ENCODE data around the gene MRPS22. TPM values are rescaled to one million over a fixed set of nuclear protein-coding genes. Genes with fewer than 3 reads are reported as not detected.

Gene MRPS22
- total RNA-seq, 1 experiment from 2014 or later: 39.9 TPM

DNA sequence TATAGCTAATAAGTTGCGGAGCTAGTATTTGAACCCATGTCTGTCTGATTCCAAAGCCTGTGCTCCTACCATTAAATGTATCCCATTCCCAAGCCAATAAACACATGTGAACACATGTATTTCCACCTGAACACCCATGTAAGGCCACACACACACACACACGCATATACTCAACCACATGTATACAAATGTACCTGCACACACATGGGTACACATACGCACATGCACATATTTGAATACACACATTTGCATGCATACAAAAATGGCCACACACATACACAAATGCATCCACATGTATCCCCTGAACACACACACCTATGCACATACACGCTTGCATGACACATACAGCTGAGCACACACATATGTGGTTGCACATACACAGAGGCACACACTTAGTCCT, 5.4 kb upstream of the MRPS22 start:
- Histone ChIP-seq H3K36me3 (ENCODE audit: insufficient read depth, low read length) (no peaks in the 10 kb centered on the region), H3K9me2 (replicated peaks; ENCODE audit: insufficient read depth, low read length) (0 out of 2 replicates have a peak, but pooled peaks cover 6% of the 10 kb centered on the region), H2AFZ (ENCODE audit: low read length) (no peak overlapping the region), H3K79me2 (ENCODE audit: low read length) (no peaks in the 10 kb centered on the region), H3K4me2 (ENCODE audit: low read depth, low read length, poor library complexity, severe bottlenecking) (no peak overlapping the region), H3K27ac (ENCODE audit: low read length) (no peak overlapping the region), H3K4me3 (ENCODE audit: low read length) (no peak overlapping the region), H3K4me1 (ENCODE audit: low read length) (no peaks in the 10 kb centered on the region), H4K20me1 (ENCODE audit: insufficient read depth, low read depth, low read length) (no peaks in the 10 kb centered on the region), H3K9me3 (ENCODE audit: low read length) (no peaks in the 10 kb centered on the region), H3K27me3 (ENCODE audit: low read length) (no peaks in the 10 kb centered on the region), H3K9ac (ENCODE audit: low read length) (no peak overlapping the region)
- DNase-seq: no peak

DNA sequence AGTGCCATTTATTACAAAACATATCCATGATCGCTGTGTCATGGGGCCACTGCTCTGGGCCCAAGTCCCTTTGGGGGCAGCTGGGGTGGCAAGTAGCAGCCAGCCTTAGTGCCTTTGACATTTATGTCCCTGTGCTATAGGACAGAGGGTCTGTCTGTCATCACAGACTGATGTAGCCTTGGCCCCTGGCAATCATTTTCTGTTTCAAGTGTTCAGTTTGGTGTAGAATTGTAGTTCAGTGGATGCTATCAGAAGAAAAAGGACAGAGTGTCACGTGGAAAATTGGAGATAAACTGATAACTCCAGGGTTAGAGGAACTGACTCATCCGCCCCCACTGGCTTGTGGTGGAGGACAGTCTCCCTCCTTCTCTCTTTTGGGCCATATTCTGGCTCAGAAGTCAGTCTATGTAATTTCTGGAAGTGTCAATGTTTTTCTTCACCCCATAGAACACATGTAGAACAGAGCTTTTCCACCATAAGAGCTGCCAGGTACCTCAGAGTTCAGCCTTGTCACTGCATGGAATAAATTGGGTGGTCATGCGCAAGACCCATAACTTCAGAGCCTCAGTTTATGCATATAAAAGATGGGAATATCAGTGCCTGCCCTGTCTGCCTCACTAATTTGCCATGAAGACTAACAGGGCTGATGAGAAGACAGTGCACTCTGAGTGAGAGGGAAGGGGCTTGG, 4.5 kb upstream of the MRPS22 start:
- Histone ChIP-seq H3K27me3 (ENCODE audit: low read length) (no peaks in the 10 kb centered on the region), H3K79me2 (ENCODE audit: low read length) (peaks cover 5% of the 10 kb centered on the region), H3K4me1 (ENCODE audit: low read length) (no peaks in the 10 kb centered on the region), H3K36me3 (ENCODE audit: insufficient read depth, low read length) (no peaks in the 10 kb centered on the region), H3K9ac (ENCODE audit: low read length) (no peak overlapping the region), H3K27ac (ENCODE audit: low read length) (no peak overlapping the region), H3K9me2 (replicated peaks; ENCODE audit: insufficient read depth, low read length) (0 out of 2 replicates have a peak, but pooled peaks cover 6% of the 10 kb centered on the region), H2AFZ (ENCODE audit: low read length) (no peak overlapping the region), H3K9me3 (ENCODE audit: low read length) (no peaks in the 10 kb centered on the region), H4K20me1 (ENCODE audit: insufficient read depth, low read depth, low read length) (no peaks in the 10 kb centered on the region), H3K4me2 (ENCODE audit: low read depth, low read length, poor library complexity, severe bottlenecking) (no peak overlapping the region), H3K4me3 (ENCODE audit: low read length) (no peak overlapping the region)
- no peak for DNase-seq

DNA sequence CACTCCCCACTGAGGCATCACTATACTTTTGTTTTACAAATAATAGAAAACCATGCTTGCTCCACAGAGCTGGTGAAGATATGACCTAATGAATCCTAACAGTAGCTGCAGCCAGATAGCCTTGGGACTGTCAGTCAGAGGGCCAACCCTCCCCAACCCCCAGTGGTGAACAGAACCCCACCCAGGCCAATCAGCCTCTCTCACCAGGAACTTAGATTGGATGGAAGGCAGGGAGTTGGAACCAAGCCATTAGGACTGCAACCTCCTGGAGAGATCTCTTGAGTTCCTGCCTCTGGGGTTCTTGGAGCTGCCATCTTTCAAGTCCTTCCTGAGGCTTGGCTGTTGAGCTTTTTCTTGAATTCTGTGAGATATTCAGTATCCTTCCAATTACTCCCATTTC, 3.0 kb upstream of the MRPS22 start:
- H3K27ac ChIP-seq (ENCODE audit: low read length): no peak overlapping the region
- H3K9ac ChIP-seq (ENCODE audit: low read length): no peak overlapping the region
- no peaks in the 10 kb centered on the region for H3K27me3 ChIP-seq (ENCODE audit: low read length)
- H3K79me2 ChIP-seq (ENCODE audit: low read length): peaks cover 19% of the 10 kb centered on the region
- no peak overlapping the region for H2AFZ ChIP-seq (ENCODE audit: low read length)
- H3K4me2 ChIP-seq (ENCODE audit: low read depth, low read length, poor library complexity, severe bottlenecking): no peak overlapping the region
- no peaks in the 10 kb centered on the region for H3K9me3 ChIP-seq (ENCODE audit: low read length)
- H3K36me3 ChIP-seq (ENCODE audit: insufficient read depth, low read length): no peaks in the 10 kb centered on the region
- H4K20me1 ChIP-seq (ENCODE audit: insufficient read depth, low read depth, low read length): no peaks in the 10 kb centered on the region
- no peak for DNase-seq
- H3K4me3 ChIP-seq (ENCODE audit: low read length): no peak overlapping the region
- H3K9me2 ChIP-seq (replicated peaks; ENCODE audit: insufficient read depth, low read length): 0 out of 2 replicates have a peak, but pooled peaks cover 6% of the 10 kb centered on the region
- peaks cover 13% of the 10 kb centered on the region for H3K4me1 ChIP-seq (ENCODE audit: low read length)

DNA sequence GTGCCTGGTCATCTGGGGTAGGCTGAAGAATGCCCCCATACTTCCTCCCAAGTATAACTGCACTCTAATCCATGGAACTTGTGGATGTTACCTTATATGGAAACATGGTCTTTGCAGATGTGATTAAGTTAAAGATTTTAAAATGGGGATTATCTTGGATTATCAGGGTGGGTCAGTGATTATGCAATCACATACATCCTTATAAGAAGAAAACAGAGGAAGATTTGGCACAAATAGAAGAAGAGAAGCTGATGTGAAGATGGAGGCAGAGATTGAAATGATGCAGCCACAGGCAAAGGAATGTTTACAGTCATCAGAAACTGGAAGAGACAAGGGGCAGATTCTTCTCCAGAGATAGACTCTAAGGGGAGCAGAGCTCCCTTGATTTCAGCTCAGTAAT, 1.8 kb upstream of the MRPS22 start:
- no peaks in the 10 kb centered on the region for H3K36me3 ChIP-seq (ENCODE audit: insufficient read depth, low read length)
- H3K27me3 ChIP-seq (ENCODE audit: low read length): no peaks in the 10 kb centered on the region
- no peak overlapping the region for H3K4me2 ChIP-seq (ENCODE audit: low read depth, low read length, poor library complexity, severe bottlenecking)
- no peak overlapping the region for H2AFZ ChIP-seq (ENCODE audit: low read length)
- no peaks in the 10 kb centered on the region for H4K20me1 ChIP-seq (ENCODE audit: insufficient read depth, low read depth, low read length)
- H3K4me3 ChIP-seq (ENCODE audit: low read length): no peak overlapping the region
- no peak overlapping the region for H3K27ac ChIP-seq (ENCODE audit: low read length)
- H3K4me1 ChIP-seq (ENCODE audit: low read length): peaks cover 14% of the 10 kb centered on the region
- DNase-seq: no peak
- no peaks in the 10 kb centered on the region for H3K9me3 ChIP-seq (ENCODE audit: low read length)
- H3K9ac ChIP-seq (ENCODE audit: low read length): no peak overlapping the region
- 0 out of 2 replicates have a peak, but pooled peaks cover 6% of the 10 kb centered on the region for H3K9me2 ChIP-seq (replicated peaks; ENCODE audit: insufficient read depth, low read length)
- H3K79me2 ChIP-seq (ENCODE audit: low read length): peaks cover 32% of the 10 kb centered on the region

DNA sequence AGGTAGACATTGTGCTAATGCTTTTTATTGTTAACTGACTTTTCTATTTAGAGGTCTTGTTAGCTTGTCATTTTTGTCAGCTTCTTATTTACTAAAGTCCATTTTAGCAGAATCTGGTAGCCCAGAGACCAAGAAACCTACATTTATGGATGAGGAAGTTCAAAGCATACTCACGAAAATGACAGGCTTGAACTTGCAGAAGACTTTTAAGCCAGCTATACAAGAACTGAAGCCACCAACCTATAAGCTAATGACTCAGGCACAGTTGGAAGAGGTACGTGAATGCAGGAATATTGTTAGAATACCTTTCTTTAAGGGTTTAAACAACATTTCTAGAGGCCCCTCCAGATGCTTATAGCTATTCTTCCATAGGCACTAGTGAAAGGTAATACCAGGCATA, 3.0 kb downstream of the MRPS22 start:
- Histone ChIP-seq H2AFZ (ENCODE audit: low read length) (no peak overlapping the region), H3K27ac (ENCODE audit: low read length) (no peak overlapping the region), H3K27me3 (ENCODE audit: low read length) (no peaks in the 10 kb centered on the region), H3K9me3 (ENCODE audit: low read length) (no peaks in the 10 kb centered on the region), H3K79me2 (ENCODE audit: low read length) (peaks cover 41% of the 10 kb centered on the region), H3K4me3 (ENCODE audit: low read length) (no peak overlapping the region), H3K4me1 (ENCODE audit: low read length) (peaks cover 14% of the 10 kb centered on the region), H3K36me3 (ENCODE audit: insufficient read depth, low read length) (peaks cover 25% of the 10 kb centered on the region; the same call in 1 of the 2 replicates), H3K4me2 (ENCODE audit: low read depth, low read length, poor library complexity, severe bottlenecking) (no peak overlapping the region), H4K20me1 (ENCODE audit: insufficient read depth, low read depth, low read length) (no peaks in the 10 kb centered on the region), H3K9ac (ENCODE audit: low read length) (no peak overlapping the region), H3K9me2 (replicated peaks; ENCODE audit: insufficient read depth, low read length) (0 out of 2 replicates have a peak, but pooled peaks cover 6% of the 10 kb centered on the region)
- no peak for DNase-seq

DNA sequence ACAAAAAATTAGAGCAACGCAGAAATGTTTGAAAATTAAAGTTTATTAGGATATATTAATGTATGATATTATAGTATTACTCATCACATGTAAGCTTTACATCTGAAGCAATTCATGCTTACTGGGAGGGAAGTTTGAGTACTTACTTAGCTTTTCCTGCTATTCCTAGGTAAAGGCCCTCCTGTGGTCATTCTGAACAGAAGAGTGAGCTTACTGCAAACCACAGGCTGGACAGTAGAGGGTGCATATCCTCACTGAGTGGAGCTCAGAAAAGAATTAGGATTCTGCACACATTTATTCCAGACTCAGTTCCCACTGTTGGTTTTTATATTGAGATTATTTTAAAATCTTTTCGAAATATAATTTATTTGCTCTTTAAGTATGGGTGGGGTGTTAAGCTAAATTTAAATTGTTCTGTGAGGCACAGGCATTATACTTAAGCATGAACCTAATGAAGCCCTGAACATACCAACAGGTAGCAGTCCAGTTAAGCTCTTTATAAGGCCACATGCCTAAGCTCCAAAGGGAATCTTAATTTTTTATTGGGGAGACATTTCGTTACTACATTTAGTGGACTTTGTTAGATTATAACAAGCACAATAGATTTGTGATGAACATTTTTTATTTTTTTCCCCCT, 10.2 kb downstream of the MRPS22 start:
- Histone ChIP-seq H3K9me3 (ENCODE audit: low read length) (no peaks in the 10 kb centered on the region), H3K4me2 (ENCODE audit: low read depth, low read length, poor library complexity, severe bottlenecking) (no peak overlapping the region), H3K9ac (ENCODE audit: low read length) (no peak overlapping the region), H2AFZ (ENCODE audit: low read length) (no peak overlapping the region), H3K27me3 (ENCODE audit: low read length) (no peaks in the 10 kb centered on the region), H4K20me1 (ENCODE audit: insufficient read depth, low read depth, low read length) (no peaks in the 10 kb centered on the region), H3K9me2 (replicated peaks; ENCODE audit: insufficient read depth, low read length) (no peaks in the 10 kb centered on the region), H3K79me2 (ENCODE audit: low read length) (no peaks in the 10 kb centered on the region), H3K27ac (ENCODE audit: low read length) (no peak overlapping the region), H3K4me1 (ENCODE audit: low read length) (no peaks in the 10 kb centered on the region), H3K4me3 (ENCODE audit: low read length) (no peak overlapping the region), H3K36me3 (ENCODE audit: insufficient read depth, low read length) (peaks cover 68% of the 10 kb centered on the region)
- DNase-seq: peak; percentile 61

DNA sequence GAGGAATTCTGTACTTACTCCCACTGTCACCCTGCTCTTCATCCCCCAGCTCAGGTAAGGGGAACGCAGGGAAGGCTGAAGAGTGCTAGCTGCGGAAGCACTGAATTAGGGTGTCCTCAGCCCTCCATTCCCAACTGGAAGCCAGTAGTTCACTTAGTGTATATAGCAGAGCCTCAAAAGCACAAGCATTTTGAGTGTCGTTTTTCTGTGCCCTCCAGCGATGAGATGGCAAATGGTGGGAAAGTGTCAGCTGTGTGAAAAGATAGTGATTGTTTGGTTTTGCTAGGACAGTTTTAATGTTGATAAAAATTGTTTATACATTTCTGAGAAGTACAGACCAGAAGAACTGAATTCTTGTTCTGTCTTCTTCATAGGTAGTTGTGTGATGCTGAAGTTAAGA, 10.8 kb downstream of the MRPS22 start:
- Histone ChIP-seq H3K27ac (ENCODE audit: low read length) (no peak overlapping the region), H3K4me3 (ENCODE audit: low read length) (no peak overlapping the region), H3K4me1 (ENCODE audit: low read length) (no peaks in the 10 kb centered on the region), H3K9ac (ENCODE audit: low read length) (no peak overlapping the region), H2AFZ (ENCODE audit: low read length) (no peak overlapping the region), H3K36me3 (ENCODE audit: insufficient read depth, low read length) (peaks cover 67% of the 10 kb centered on the region), H3K9me2 (replicated peaks; ENCODE audit: insufficient read depth, low read length) (no peaks in the 10 kb centered on the region), H3K27me3 (ENCODE audit: low read length) (no peaks in the 10 kb centered on the region), H3K4me2 (ENCODE audit: low read depth, low read length, poor library complexity, severe bottlenecking) (no peak overlapping the region), H3K79me2 (ENCODE audit: low read length) (no peaks in the 10 kb centered on the region), H3K9me3 (ENCODE audit: low read length) (no peaks in the 10 kb centered on the region), H4K20me1 (ENCODE audit: insufficient read depth, low read depth, low read length) (no peaks in the 10 kb centered on the region)
- no peak for DNase-seq

DNA sequence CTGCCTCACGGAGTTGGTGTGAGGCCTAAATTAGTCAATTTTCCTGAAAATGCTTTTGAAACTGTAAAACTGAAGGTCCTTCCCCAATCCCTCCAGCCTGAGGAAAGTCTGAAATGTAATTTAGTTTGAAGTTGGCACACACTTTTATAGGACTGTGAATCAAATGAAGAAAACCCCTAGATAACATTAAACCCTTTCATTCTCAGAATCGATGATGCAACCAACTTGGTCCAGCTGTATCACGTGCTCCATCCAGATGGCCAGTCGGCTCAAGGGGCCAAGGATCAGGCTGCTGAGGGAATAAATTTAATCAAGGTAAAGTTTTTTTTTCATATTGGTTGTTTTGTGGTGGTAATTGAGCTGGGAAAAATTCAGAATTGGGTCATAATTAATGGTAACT, 11.7 kb downstream of the MRPS22 start:
- no peak overlapping the region for H3K4me3 ChIP-seq (ENCODE audit: low read length)
- 0 out of 2 replicates have a peak, but pooled peaks cover under 1% of the 10 kb centered on the region for H3K79me2 ChIP-seq (ENCODE audit: low read length)
- H4K20me1 ChIP-seq (ENCODE audit: insufficient read depth, low read depth, low read length): no peaks in the 10 kb centered on the region
- no peak for DNase-seq
- no peak overlapping the region for H3K27ac ChIP-seq (ENCODE audit: low read length)
- H3K4me2 ChIP-seq (ENCODE audit: low read depth, low read length, poor library complexity, severe bottlenecking): no peak overlapping the region
- no peaks in the 10 kb centered on the region for H3K27me3 ChIP-seq (ENCODE audit: low read length)
- H3K9me3 ChIP-seq (ENCODE audit: low read length): no peaks in the 10 kb centered on the region
- H3K36me3 ChIP-seq (ENCODE audit: insufficient read depth, low read length): peaks cover 69% of the 10 kb centered on the region
- no peaks in the 10 kb centered on the region for H3K9me2 ChIP-seq (replicated peaks; ENCODE audit: insufficient read depth, low read length)
- H3K4me1 ChIP-seq (ENCODE audit: low read length): no peaks in the 10 kb centered on the region
- no peak overlapping the region for H3K9ac ChIP-seq (ENCODE audit: low read length)
- H2AFZ ChIP-seq (ENCODE audit: low read length): no peak overlapping the region
